ENCODE results near the gene PRIM2. TPM values are rescaled to one million over a fixed set of nuclear protein-coding genes. Genes with fewer than 3 reads are reported as not detected.
"Not testable (repeated sequence)": the region's sequence is repeated elsewhere in the genome, so short reads cannot be mapped to it uniquely, and the experiment has no call there.

PRIM2 gene
- polyA plus RNA-seq, 5 donors, result 13.5 to 20.6 (median 17.9) TPM

GRCh38 chr6:57500368-57501021, 183.1 kb downstream of the PRIM2 start:
- not testable (repeated sequence) for DNase-seq

- DNase-seq, result not testable (repeated sequence)
Measured at GRCh38 chr6:57502387-57502786, 185.0 kb downstream of the PRIM2 start.

- DNase-seq, result not testable (repeated sequence)
Measured at GRCh38 chr6:57505251-57505650, 187.8 kb downstream of the PRIM2 start.

GRCh38 chr6:57510390-57510789, 193.0 kb downstream of the PRIM2 start:
- not testable (repeated sequence) for DNase-seq

- not testable (repeated sequence) for DNase-seq
Measured at GRCh38 chr6:57515171-57515570, 197.7 kb downstream of the PRIM2 start.

- DNase-seq, result not testable (repeated sequence)
Measured at GRCh38 chr6:57515845-57516244, 198.4 kb downstream of the PRIM2 start.

GRCh38 chr6:57516776-57517175, 199.3 kb downstream of the PRIM2 start:
- not testable (repeated sequence) for DNase-seq

- DNase-seq, result not testable (repeated sequence)
Measured at GRCh38 chr6:57519198-57519597, 201.8 kb downstream of the PRIM2 start.

- DNase-seq, result not testable (repeated sequence)
Measured at GRCh38 chr6:57521085-57521484, 203.7 kb downstream of the PRIM2 start.

- not testable (repeated sequence) for DNase-seq
Measured at GRCh38 chr6:57523221-57523620, 205.8 kb downstream of the PRIM2 start.

- not testable (repeated sequence) for DNase-seq
Measured at GRCh38 chr6:57529755-57530154, 212.3 kb downstream of the PRIM2 start.

GRCh38 chr6:57532660-57533059, 215.2 kb downstream of the PRIM2 start:
- not testable (repeated sequence) for DNase-seq

GRCh38 chr6:57535121-57535520, 217.7 kb downstream of the PRIM2 start:
- not testable (repeated sequence) for DNase-seq

- DNase-seq, result peak; percentile 1 to 6
Measured at GRCh38 chr6:57535994-57536393, 218.6 kb downstream of the PRIM2 start.

- DNase-seq, result not testable (repeated sequence)
Measured at GRCh38 chr6:57537916-57538315, 220.5 kb downstream of the PRIM2 start.

- not testable (repeated sequence) for DNase-seq
Measured at GRCh38 chr6:57551961-57552360, 234.5 kb downstream of the PRIM2 start.

GRCh38 chr6:57557855-57558254, 240.4 kb downstream of the PRIM2 start:
- DNase-seq, result not testable (repeated sequence)

GRCh38 chr6:57559170-57559569, 241.7 kb downstream of the PRIM2 start:
- DNase-seq, result not testable (repeated sequence)

GRCh38 chr6:57562233-57562632, 244.8 kb downstream of the PRIM2 start:
- DNase-seq, result not testable (repeated sequence)

- not testable (repeated sequence) for DNase-seq
Measured at GRCh38 chr6:57572119-57572518, 254.7 kb downstream of the PRIM2 start.

GRCh38 chr6:57572844-57573243, 255.4 kb downstream of the PRIM2 start:
- DNase-seq, result not testable (repeated sequence)

- not testable (repeated sequence) for DNase-seq
Measured at GRCh38 chr6:57577023-57577422, 259.6 kb downstream of the PRIM2 start.

- DNase-seq, result not testable (repeated sequence)
Measured at GRCh38 chr6:57579489-57579888, 262.1 kb downstream of the PRIM2 start.

GRCh38 chr6:57581586-57581985, 264.2 kb downstream of the PRIM2 start:
- not testable (repeated sequence) for DNase-seq

All from right lung (tissue), 5 donors.